Measurements from ENCODE around the gene MET. TPM values are rescaled to one million over a fixed set of nuclear protein-coding genes. Genes with fewer than 3 reads are reported as not detected.
"Not testable (repeated sequence)": the region's sequence is repeated elsewhere in the genome, so short reads cannot be mapped to it uniquely, and the experiment has no call there.

Gene MET
- polyA plus RNA-seq, 4 donors: 2.8 to 46.1 (median 39.8) TPM

- no peak for DNase-seq (ENCODE audit: low read depth in 4 of 4, low spot score in 3 of 4)
Measured at GRCh38 chr7:116697152-116697551, 25.2 kb downstream of the MET start.

GRCh38 chr7:116697761-116698160 lies 25.8 kb downstream of the MET start:
- DNase-seq (ENCODE audit: low read depth in 4 of 4, low spot score in 3 of 4): no peak

GRCh38 chr7:116698396-116698795 lies 26.4 kb downstream of the MET start:
- DNase-seq (ENCODE audit: low read depth in 4 of 4, low spot score in 3 of 4): no peak

- no peak for DNase-seq (ENCODE audit: low read depth in 4 of 4, low spot score in 3 of 4)
Measured at GRCh38 chr7:116698930-116699721, 27.1 kb downstream of the MET start.

- peak in 1 of 4 donors; percentile 28 for DNase-seq (ENCODE audit: low read depth in 4 of 4, low spot score in 3 of 4)
Measured at GRCh38 chr7:116699722-116700120, 27.7 kb downstream of the MET start.

- no peak for DNase-seq (ENCODE audit: low read depth in 4 of 4, low spot score in 3 of 4)
Measured at GRCh38 chr7:116702046-116702785, 30.2 kb downstream of the MET start.

- DNase-seq (ENCODE audit: low read depth in 4 of 4, low spot score in 3 of 4): no peak
Measured at GRCh38 chr7:116704650-116705228, 32.7 kb downstream of the MET start.

- DNase-seq (ENCODE audit: low read depth in 4 of 4, low spot score in 3 of 4): no peak
Measured at GRCh38 chr7:116705419-116705818, 33.4 kb downstream of the MET start.

- no peak for DNase-seq (ENCODE audit: low read depth in 4 of 4, low spot score in 3 of 4)
Measured at GRCh38 chr7:116706668-116707126, 34.7 kb downstream of the MET start.

- DNase-seq (ENCODE audit: low read depth in 4 of 4, low spot score in 3 of 4): no peak
Measured at GRCh38 chr7:116707289-116707688, 35.3 kb downstream of the MET start.

GRCh38 chr7:116708248-116708647 lies 36.3 kb downstream of the MET start:
- no peak for DNase-seq (ENCODE audit: low read depth in 4 of 4, low spot score in 3 of 4)

- no peak for DNase-seq (ENCODE audit: low read depth in 4 of 4, low spot score in 3 of 4)
Measured at GRCh38 chr7:116708861-116709260, 36.9 kb downstream of the MET start.

GRCh38 chr7:116709336-116709735 lies 37.3 kb downstream of the MET start:
- DNase-seq (ENCODE audit: low read depth in 4 of 4, low spot score in 3 of 4): no peak

- DNase-seq (ENCODE audit: low read depth in 4 of 4, low spot score in 3 of 4): no peak
Measured at GRCh38 chr7:116710764-116711452, 38.9 kb downstream of the MET start.

GRCh38 chr7:116711790-116712189 lies 39.8 kb downstream of the MET start:
- no peak for DNase-seq (ENCODE audit: low read depth in 4 of 4, low spot score in 3 of 4)

GRCh38 chr7:116713500-116713899 lies 41.5 kb downstream of the MET start:
- DNase-seq (ENCODE audit: low read depth in 4 of 4, low spot score in 3 of 4): no peak

GRCh38 chr7:116713918-116714317 lies 41.9 kb downstream of the MET start:
- no peak for DNase-seq (ENCODE audit: low read depth in 4 of 4, low spot score in 3 of 4)

- no peak for DNase-seq (ENCODE audit: low read depth in 4 of 4, low spot score in 3 of 4)
Measured at GRCh38 chr7:116715077-116715476, 43.1 kb downstream of the MET start.

- DNase-seq (ENCODE audit: low read depth in 4 of 4, low spot score in 3 of 4): no peak
Measured at GRCh38 chr7:116717137-116717536, 45.1 kb downstream of the MET start.

GRCh38 chr7:116723959-116724529 lies 52.0 kb downstream of the MET start:
- DNase-seq (ENCODE audit: low read depth in 4 of 4, low spot score in 3 of 4): not testable (repeated sequence)
